Endothelial cell of umbilical vein (primary cell): Measurements from ENCODE around the gene VSTM4. TPM values are rescaled to one million over a fixed set of nuclear protein-coding genes. Genes with fewer than 3 reads are reported as not detected.

Experiments
- BruUV-seq: library from RNA; stranded (reverse); fragments of 400-500 nt; replicated peaks from 2 replicates; lab custom pipeline; 2021; lab: Mats Ljungman, UMichigan
- CTCF ChIA-PET: fragments of 300-600, 350-600 bp; sonication (Branson Sonifier 250); formaldehyde crosslinking; loops from one replicate; lab custom pipeline; 2021; ENCODE audit warnings: antibody characterized with exemption, inconsistent platforms; lab: Charles Lee
- POLR2A ChIA-PET: fragments of 300-600, 350-600 bp; sonication (Branson Sonifier 250); formaldehyde crosslinking; loops from one replicate; lab custom pipeline; 2021; ENCODE audit warnings: antibody characterized with exemption, inconsistent platforms; lab: Charles Lee
- DNase-seq: peaks from one replicate; pipeline ENCODE4 v3.0.0-alpha.2; 2011; ENCODE audit warnings: low read depth, low spot score
- FAIRE-seq: peaks from 2 replicates; lab custom pipeline; 2011; peaks lifted over from hg19 to GRCh38; lab: Jason Lieb, UNC
- H2AFZ ChIP-seq: 2 replicates; pipeline ENCODE4 v1.6.0; 2012; ENCODE audit warnings: low read depth, low read length, control low read depth, inconsistent platforms
- H3K27ac ChIP-seq: 2 replicates; pipeline ENCODE4 v1.5.1; 2011; ENCODE audit warnings: low read depth, mild to moderate bottlenecking, control low read depth, low read length, moderate library complexity; ENCODE audit not compliant: insufficient read depth
- H3K27me3 ChIP-seq, 2 experiments: 2 replicates each; pipeline versions ENCODE4 v1.6.0 to v1.6.1; 2011; ENCODE audit warnings: low read length in 2 of 2, mixed read lengths in 1 of 2; ENCODE audit not compliant: control insufficient read depth in 2 of 2, insufficient read depth in 2 of 2
- H3K36me3 ChIP-seq, 2 experiments: 2 replicates in 1 of 2; 3 replicates in 1 of 2; pipeline ENCODE4 v1.5.1; 2011; ENCODE audit warnings: low read length in 2 of 2, mild to moderate bottlenecking in 1 of 2, moderate library complexity in 1 of 2; ENCODE audit not compliant: control insufficient read depth in 2 of 2, insufficient read depth in 2 of 2; ENCODE audit errors: extremely low read depth in 1 of 2
- H3K4me1 ChIP-seq: 3 replicates; pipeline ENCODE4 v1.5.1; 2011; ENCODE audit warnings: mild to moderate bottlenecking, low read length; ENCODE audit not compliant: control insufficient read depth, insufficient read depth; ENCODE audit errors: extremely low read depth
- H3K4me2 ChIP-seq: 2 replicates; pipeline ENCODE4 v1.6.1; 2011; ENCODE audit warnings: low read length, control low read depth, mixed read lengths; ENCODE audit not compliant: insufficient read depth
- H3K4me3 ChIP-seq, 3 experiments: fragments of 200-600 bp in 1 of 3; sonication (generic), shearing (Covaris generic) in 1 of 3; replicated peaks in 1 of 3; 2 replicates each; pipeline ENCODE4 v1.5.1; 2011 to 2016; ENCODE audit warnings: control low read depth in 3 of 3, low read length in 3 of 3, mild to moderate bottlenecking in 2 of 3, inconsistent platforms in 1 of 3, low read depth in 1 of 3, moderate library complexity in 1 of 3; ENCODE audit not compliant: insufficient read depth in 1 of 3
- H3K79me2 ChIP-seq: 2 replicates; pipeline ENCODE4 v1.6.0; 2012; ENCODE audit warnings: low read length, inconsistent platforms; ENCODE audit not compliant: control insufficient read depth, insufficient read depth
- H3K9ac ChIP-seq: replicated peaks from 2 replicates; pipeline ENCODE3; 2011; ENCODE audit warnings: low read length, control low read depth; ENCODE audit not compliant: insufficient read depth; ENCODE audit errors: extremely low read depth
- H3K9me1 ChIP-seq: replicated peaks from 3 replicates; pipeline ENCODE4 v1.6.0; 2011; ENCODE audit warnings: mild to moderate bottlenecking, low read length; ENCODE audit not compliant: control insufficient read depth, insufficient read depth; ENCODE audit errors: extremely low read depth
- H3K9me3 ChIP-seq: replicated peaks from 2 replicates; pipeline ENCODE4 v1.5.1; 2012; ENCODE audit warnings: low read length, inconsistent platforms; ENCODE audit not compliant: control insufficient read depth, insufficient read depth
- H4K20me1 ChIP-seq: replicated peaks from 2 replicates; pipeline ENCODE3; 2011; ENCODE audit warnings: mild to moderate bottlenecking, low read length; ENCODE audit not compliant: control insufficient read depth, insufficient read depth; ENCODE audit errors: extremely low read depth
- CTCF ChIP-seq, 2 donors: IDR thresholded peaks; 1 replicate in 1 of 2; 2 replicates in 1 of 2; pipeline ENCODE4 v1.5.1; 2011; ENCODE audit warnings: low read length in 2 of 2, mild to moderate bottlenecking in 2 of 2, moderate library complexity in 2 of 2, control low read depth in 1 of 2, inconsistent platforms in 1 of 2, low read depth in 1 of 2; ENCODE audit not compliant: insufficient read depth in 1 of 2; ENCODE audit errors: extremely low read depth in 1 of 2
- EZH2 ChIP-seq: IDR thresholded peaks from 2 replicates; pipeline ENCODE4 v1.6.1; 2012; ENCODE audit warnings: borderline replicate concordance, low read depth, mild to moderate bottlenecking, moderate library complexity, low read length, inconsistent platforms; ENCODE audit not compliant: severe bottlenecking
- FOS ChIP-seq: IDR thresholded peaks from 2 replicates; pipeline ENCODE4 v1.6.1; 2011; ENCODE audit warnings: mild to moderate bottlenecking, low read length, moderate library complexity, borderline replicate concordance; ENCODE audit not compliant: insufficient read depth
- GATA2 ChIP-seq: IDR thresholded peaks from 2 replicates; pipeline ENCODE4 v1.7.0; 2011; ENCODE audit warnings: low read depth, mild to moderate bottlenecking, moderate library complexity, mixed read lengths, low read length; ENCODE audit not compliant: insufficient read length, insufficient read depth
- JUN ChIP-seq: IDR thresholded peaks from 2 replicates; pipeline ENCODE4 v1.6.1; 2011; ENCODE audit warnings: borderline replicate concordance, low read depth; ENCODE audit not compliant: insufficient read length, insufficient read depth
- MAX ChIP-seq: IDR thresholded peaks from 2 replicates; pipeline ENCODE4 v1.6.1; 2011; ENCODE audit not compliant: insufficient read depth, insufficient read length
- MYC ChIP-seq: IDR thresholded peaks from one replicate; pipeline ENCODE4 v1.6.1; 2011; ENCODE audit warnings: mild to moderate bottlenecking, low read depth, low read length
- POLR2A ChIP-seq: IDR thresholded peaks from 2 replicates; pipeline ENCODE4 v1.6.1; 2012; ENCODE audit warnings: low read depth, mild to moderate bottlenecking, control low read depth, low read length
- POLR2AphosphoS5 ChIP-seq: IDR thresholded peaks from 2 replicates; pipeline ENCODE4 v1.6.1; 2012; ENCODE audit warnings: low read depth, mild to moderate bottlenecking, control low read depth, low read length, moderate library complexity; ENCODE audit not compliant: insufficient read depth
- dilution Hi-C: fragments of 300-500 bp; cut with MboI; formaldehyde crosslinking; loops from one replicate; pipeline ENCODE4 v1.15.0; 2019; ENCODE audit warnings: low sequenced_read_pairs; ENCODE audit not compliant: extremely low pct_ligation_motif_present
- intact Hi-C: fragments of 100-400 bp; cut with micrococcal nuclease; formaldehyde crosslinking; loops from one replicate; pipeline ENCODE4 v1.10.0; 2022
- polyA plus RNA-seq, 4 experiments: library from polyadenylated mRNA; depleted of rRNA in 3 of 4; stranded (reverse) in 3 of 4; unstranded in 1 of 4; fragments of >200 nt; gene quantifications; 2 replicates each; pipeline versions ENCODE4 v1.2.1 to v1.2.3, GENCODE V29; 2011 to 2012; ENCODE audit warnings: missing spikeins in 1 of 4
- total RNA-seq: library from RNA; stranded (reverse); gene quantifications from 2 replicates; pipeline ENCODE4 v1.2.3, GENCODE V29; 2021

The VSTM4 gene
- total and polyA plus RNA-seq, 2 donors (not counting 3 experiments of a cell fraction or from before 2014, with no cell fraction given) = 0.07 TPM

- intact Hi-C loops (no loop called here), dilution Hi-C loops (no loop called here)
- DNase-seq (no peak), FAIRE-seq (no peak)
- ChIA-PET CTCF (interaction anchor here (0.8 to 1.7 kb wide), 2 partner anchors 36 to 352 kb away, joined by 3 to 4 read pairs; no protein-coding TSS in a partner anchor), POLR2A (no interaction called here)
- H3K36me3 ChIP-seq = no peaks in the 10 kb centered on the region
- no TSS peak for BruUV-seq
- no peak overlapping the region for H3K4me2 ChIP-seq
- H3K9me3 ChIP-seq = no peaks in the 10 kb centered on the region
- no peak overlapping the region for H2AFZ ChIP-seq
- H4K20me1 ChIP-seq = no peaks in the 10 kb centered on the region
- no peak overlapping the region for H3K4me3 ChIP-seq
- no peaks in the 10 kb centered on the region for H3K9me1 ChIP-seq
- no peaks in the 10 kb centered on the region for H3K27me3 ChIP-seq
- no peak overlapping the region for H3K27ac ChIP-seq
- no peak for TF ChIP-seq EZH2
- TF ChIP-seq FOS = no peak
- TF ChIP-seq POLR2AphosphoS5 = no peak
- no peak for TF ChIP-seq CTCF (IDR thresholded peaks at IDR 0.05; ENCODE audit: extremely low read depth in 1 of 2, insufficient read depth in 1 of 2, low read depth in 1 of 2, low read length in 2 of 2)
- TF ChIP-seq POLR2A = no peak
- no peak for TF ChIP-seq MYC
- no peak for TF ChIP-seq MAX
- no peak for TF ChIP-seq JUN
- no peak for TF ChIP-seq GATA2
- no peaks in the 10 kb centered on the region for H3K79me2 ChIP-seq
- H3K4me1 ChIP-seq = no peaks in the 10 kb centered on the region
- H3K9ac ChIP-seq = no peak overlapping the region
Measured at GRCh38 chr10:49010295-49010694, 105.0 kb downstream of the VSTM4 start.
